Thoracic aorta (tissue), 2 donors: ENCODE results near the gene MYO3B. TPM values are rescaled to one million over a fixed set of nuclear protein-coding genes. Genes with fewer than 3 reads are reported as not detected.

Experiments used
- ATAC-seq: fragments of 150-250 bp; one replicate; pipeline ENCODE4 v1.8.0; 2017; ENCODE audit warnings: low read depth; ENCODE audit not compliant: insufficient number of reproducible peaks, low FRiP score
- DNase-seq: peaks from one replicate; pipeline ENCODE4 v3.0.0-alpha.2; 2020; ENCODE audit warnings: low spot score
- H3K27ac ChIP-seq, 2 donors: fragments of 200-600 bp; sonication (generic); 1 replicate in 1 of 2; 2 replicates in 1 of 2; pipeline ENCODE4 v1.5.1; 2016; ENCODE audit warnings: mild to moderate bottlenecking in 2 of 2, moderate library complexity in 2 of 2
- H3K27me3 ChIP-seq: fragments of 200-600 bp; sonication (generic); replicated peaks from 2 replicates; pipeline ENCODE4 v1.6.0; 2016; ENCODE audit warnings: mild to moderate bottlenecking; ENCODE audit not compliant: insufficient read depth
- H3K36me3 ChIP-seq: fragments of 200-600 bp; sonication (generic); one replicate; pipeline ENCODE4 v1.5.1; 2016
- H3K4me1 ChIP-seq, 2 donors: fragments of 200-600 bp; sonication (generic); 1 replicate in 1 of 2; 2 replicates in 1 of 2; pipeline versions ENCODE4 v1.5.1 to v1.6.0; 2016; ENCODE audit warnings: low read depth in 2 of 2, mild to moderate bottlenecking in 1 of 2; ENCODE audit not compliant: control insufficient read depth in 1 of 2
- H3K4me3 ChIP-seq: fragments of 200-600 bp; sonication (generic); 2 replicates; pipeline ENCODE4 v1.5.1; 2016; ENCODE audit warnings: mild to moderate bottlenecking
- H3K9me3 ChIP-seq: fragments of 200-600 bp; sonication (generic); 2 replicates; pipeline ENCODE4 v1.5.1; 2016
- total RNA-seq, 2 donors: library from RNA; depleted of rRNA; stranded (reverse); fragments of >200 nt; gene quantifications; one replicate each; pipeline versions ENCODE4 v1.1.0 to v1.2.3, GENCODE V29; 2016
- TF ChIP-seq, protein P1 (sequence below): fragments of 200-600 bp; sonication (generic); IDR thresholded peaks from one replicate; pipeline ENCODE4 v1.5.1; 2019; ENCODE audit warnings: antibody characterized with exemption

MYO3B gene
- total RNA-seq, 2 donors from 2014 or later, result not detected

DNA sequence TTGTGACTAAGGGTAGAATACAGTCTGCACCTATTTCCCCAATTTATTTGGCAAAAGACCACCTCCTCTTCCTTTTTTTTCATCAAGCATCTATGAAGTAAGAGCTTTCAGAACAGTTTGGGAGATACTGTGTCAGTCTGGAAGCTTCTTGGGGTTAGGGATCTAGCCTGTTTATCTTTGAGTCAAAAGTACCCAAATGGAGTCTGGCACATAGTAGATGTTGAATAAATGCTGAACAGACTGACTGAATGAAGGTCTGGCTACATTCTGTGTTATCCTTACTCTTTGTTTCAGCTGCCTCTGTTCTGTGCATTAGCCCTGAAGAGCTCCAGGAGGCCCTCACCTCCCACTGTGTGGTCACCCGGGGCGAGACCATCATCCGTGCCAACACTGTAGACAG lies 223.2 kb downstream of the MYO3B start:
- no peak overlapping the region for H3K27ac ChIP-seq
- no peak overlapping the region for H3K4me3 ChIP-seq
- no peak for DNase-seq
- no peaks in the 10 kb centered on the region for H3K9me3 ChIP-seq
- no peaks in the 10 kb centered on the region for H3K4me1 ChIP-seq
- no peaks in the 10 kb centered on the region for H3K27me3 ChIP-seq
- H3K36me3 ChIP-seq, result no peaks in the 10 kb centered on the region
- no peak for ATAC-seq
- TF ChIP-seq, protein P1, sequence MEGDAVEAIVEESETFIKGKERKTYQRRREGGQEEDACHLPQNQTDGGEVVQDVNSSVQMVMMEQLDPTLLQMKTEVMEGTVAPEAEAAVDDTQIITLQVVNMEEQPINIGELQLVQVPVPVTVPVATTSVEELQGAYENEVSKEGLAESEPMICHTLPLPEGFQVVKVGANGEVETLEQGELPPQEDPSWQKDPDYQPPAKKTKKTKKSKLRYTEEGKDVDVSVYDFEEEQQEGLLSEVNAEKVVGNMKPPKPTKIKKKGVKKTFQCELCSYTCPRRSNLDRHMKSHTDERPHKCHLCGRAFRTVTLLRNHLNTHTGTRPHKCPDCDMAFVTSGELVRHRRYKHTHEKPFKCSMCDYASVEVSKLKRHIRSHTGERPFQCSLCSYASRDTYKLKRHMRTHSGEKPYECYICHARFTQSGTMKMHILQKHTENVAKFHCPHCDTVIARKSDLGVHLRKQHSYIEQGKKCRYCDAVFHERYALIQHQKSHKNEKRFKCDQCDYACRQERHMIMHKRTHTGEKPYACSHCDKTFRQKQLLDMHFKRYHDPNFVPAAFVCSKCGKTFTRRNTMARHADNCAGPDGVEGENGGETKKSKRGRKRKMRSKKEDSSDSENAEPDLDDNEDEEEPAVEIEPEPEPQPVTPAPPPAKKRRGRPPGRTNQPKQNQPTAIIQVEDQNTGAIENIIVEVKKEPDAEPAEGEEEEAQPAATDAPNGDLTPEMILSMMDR, result no peak

DNA sequence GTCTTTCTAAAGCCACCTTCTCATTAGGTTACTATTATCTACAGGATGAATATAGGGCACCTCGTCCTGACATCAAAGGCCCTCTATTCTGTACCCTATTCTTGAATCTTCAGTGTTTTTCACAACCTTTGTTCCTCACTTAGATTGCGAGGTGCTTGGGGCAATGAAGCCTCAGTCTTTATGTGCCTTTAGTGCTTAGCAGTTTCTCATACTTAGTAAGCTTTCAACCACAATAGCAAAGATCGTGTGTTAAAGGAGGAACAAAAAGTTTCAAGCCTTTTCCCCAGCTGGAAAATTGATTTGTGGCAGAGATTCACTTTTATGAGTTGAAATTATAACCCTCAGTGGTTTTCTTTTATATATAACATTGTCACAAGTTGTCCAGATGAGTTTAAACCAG lies 226.9 kb downstream of the MYO3B start:
- H3K36me3 ChIP-seq, result no peaks in the 10 kb centered on the region
- H3K27me3 ChIP-seq, result no peaks in the 10 kb centered on the region
- peaks cover 0 to 15% of the 10 kb centered on the region in 2 donors for H3K4me1 ChIP-seq
- no peak overlapping the region for H3K27ac ChIP-seq
- no peak overlapping the region for H3K4me3 ChIP-seq
- H3K9me3 ChIP-seq, result no peaks in the 10 kb centered on the region
- TF ChIP-seq, protein P1, result no peak
- ATAC-seq (no peak), DNase-seq (no peak)

- no peak for ATAC-seq
- TF ChIP-seq, protein P1, result no peak
- H3K4me3 ChIP-seq, result no peak overlapping the region
Measured at GRCh38 chr2:170405326-170405725, 227.4 kb downstream of the MYO3B start.

GRCh38 chr2:170408461-170409163 lies 230.7 kb downstream of the MYO3B start:
- no peak overlapping the region for H3K27ac ChIP-seq
- TF ChIP-seq, protein P1, result no peak
- no peak for ATAC-seq
- no peaks in the 10 kb centered on the region for H3K9me3 ChIP-seq
- no peaks in the 10 kb centered on the region for H3K36me3 ChIP-seq
- no peak overlapping the region for H3K4me3 ChIP-seq
- no peaks in the 10 kb centered on the region for H3K27me3 ChIP-seq
- no peak for DNase-seq
- peaks cover 0 to 15% of the 10 kb centered on the region in 2 donors for H3K4me1 ChIP-seq

More at GRCh38 chr2:170405326-170405725, 227.4 kb downstream of the MYO3B start:
- no peak overlapping the region for H3K27ac ChIP-seq
- no peak for DNase-seq
- H3K9me3 ChIP-seq, result no peaks in the 10 kb centered on the region
- H3K36me3 ChIP-seq, result no peaks in the 10 kb centered on the region
- H3K4me1 ChIP-seq, result peaks cover 0 to 15% of the 10 kb centered on the region in 2 donors
- H3K27me3 ChIP-seq, result no peaks in the 10 kb centered on the region

GRCh38 chr2:170409164-170409535 lies 231.2 kb downstream of the MYO3B start:
- H3K36me3 ChIP-seq, result no peaks in the 10 kb centered on the region
- peak; percentile 15 for DNase-seq
- no peaks in the 10 kb centered on the region for H3K9me3 ChIP-seq
- TF ChIP-seq, protein P1, result peak; percentile 90
- no peaks in the 10 kb centered on the region for H3K27me3 ChIP-seq
- H3K4me1 ChIP-seq, result peaks cover 0 to 15% of the 10 kb centered on the region in 2 donors
- H3K4me3 ChIP-seq, result peak overlapping the region; percentile 14
- peak; percentile 25 for ATAC-seq
- no peak overlapping the region for H3K27ac ChIP-seq
